ENCODE results near the gene STON2. TPM values are rescaled to one million over a fixed set of nuclear protein-coding genes. Genes with fewer than 3 reads are reported as not detected.

The STON2 gene
- total RNA-seq, 2 donors from 2014 or later: 8.6 to 14.1 TPM

DNA sequence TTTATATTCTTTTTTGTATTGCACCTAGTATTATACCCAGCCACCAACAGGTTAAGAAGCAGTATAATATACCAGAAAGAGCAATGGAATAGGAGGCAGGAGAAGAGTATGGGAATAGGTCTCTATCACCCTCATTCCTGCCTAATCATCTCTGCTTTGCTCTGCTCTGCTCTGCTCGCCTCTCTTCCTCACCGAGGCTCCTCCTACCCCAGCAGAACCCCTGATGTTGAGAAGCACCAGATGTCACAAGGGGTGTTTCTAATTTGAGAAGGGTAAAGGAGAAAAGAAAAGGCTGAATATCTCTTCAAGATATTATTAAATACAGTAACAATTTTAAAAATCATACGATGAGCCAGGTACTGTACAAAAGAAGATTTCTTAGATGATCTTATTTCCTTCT lies 89.0 kb downstream of the STON2 start:
- TF ChIP-seq, protein P1, sequence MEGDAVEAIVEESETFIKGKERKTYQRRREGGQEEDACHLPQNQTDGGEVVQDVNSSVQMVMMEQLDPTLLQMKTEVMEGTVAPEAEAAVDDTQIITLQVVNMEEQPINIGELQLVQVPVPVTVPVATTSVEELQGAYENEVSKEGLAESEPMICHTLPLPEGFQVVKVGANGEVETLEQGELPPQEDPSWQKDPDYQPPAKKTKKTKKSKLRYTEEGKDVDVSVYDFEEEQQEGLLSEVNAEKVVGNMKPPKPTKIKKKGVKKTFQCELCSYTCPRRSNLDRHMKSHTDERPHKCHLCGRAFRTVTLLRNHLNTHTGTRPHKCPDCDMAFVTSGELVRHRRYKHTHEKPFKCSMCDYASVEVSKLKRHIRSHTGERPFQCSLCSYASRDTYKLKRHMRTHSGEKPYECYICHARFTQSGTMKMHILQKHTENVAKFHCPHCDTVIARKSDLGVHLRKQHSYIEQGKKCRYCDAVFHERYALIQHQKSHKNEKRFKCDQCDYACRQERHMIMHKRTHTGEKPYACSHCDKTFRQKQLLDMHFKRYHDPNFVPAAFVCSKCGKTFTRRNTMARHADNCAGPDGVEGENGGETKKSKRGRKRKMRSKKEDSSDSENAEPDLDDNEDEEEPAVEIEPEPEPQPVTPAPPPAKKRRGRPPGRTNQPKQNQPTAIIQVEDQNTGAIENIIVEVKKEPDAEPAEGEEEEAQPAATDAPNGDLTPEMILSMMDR (IDR thresholded peaks at IDR 0.05): no peak
- Histone ChIP-seq H3K9me3 (no peaks in the 10 kb centered on the region), H3K4me3 (no peak overlapping the region), H3K4me1 (no peaks in the 10 kb centered on the region), H3K27ac (no peak overlapping the region), H3K27me3 (no peaks in the 10 kb centered on the region), H3K36me3 (no peaks in the 10 kb centered on the region)
- DNase-seq (ENCODE audit: low spot score): no peak

DNA sequence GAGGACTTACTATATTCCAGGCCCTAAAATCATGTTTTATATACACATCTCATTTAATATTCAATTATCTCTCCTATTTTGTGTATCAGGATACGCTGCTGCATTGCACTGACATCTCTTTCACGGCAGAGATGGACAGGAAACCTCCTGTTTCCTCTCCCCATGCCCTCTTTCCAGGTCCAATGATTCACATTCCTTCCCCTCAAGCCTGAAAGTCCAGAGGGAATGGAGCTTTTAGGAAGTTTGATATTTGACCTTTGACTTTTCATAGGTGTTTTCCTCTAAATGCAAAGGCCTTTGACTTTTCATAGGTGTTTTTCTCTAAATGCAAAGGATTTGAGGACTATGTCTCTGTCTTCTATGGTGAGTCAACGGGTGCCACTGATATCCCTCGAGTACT lies 89.5 kb downstream of the STON2 start:
- TF ChIP-seq, protein P1 (IDR thresholded peaks at IDR 0.05): no peak
- no peaks in the 10 kb centered on the region for H3K27me3 ChIP-seq
- no peak overlapping the region for H3K4me3 ChIP-seq
- H3K9me3 ChIP-seq: no peaks in the 10 kb centered on the region
- no peaks in the 10 kb centered on the region for H3K4me1 ChIP-seq
- DNase-seq (ENCODE audit: low spot score): no peak
- H3K27ac ChIP-seq: no peak overlapping the region
- no peaks in the 10 kb centered on the region for H3K36me3 ChIP-seq

- Histone ChIP-seq H3K36me3 (no peaks in the 10 kb centered on the region), H3K27me3 (no peaks in the 10 kb centered on the region), H3K4me3 (no peak overlapping the region), H3K4me1 (no peaks in the 10 kb centered on the region), H3K27ac (no peak overlapping the region), H3K9me3 (no peaks in the 10 kb centered on the region)
- TF ChIP-seq, protein P1 (IDR thresholded peaks at IDR 0.05): no peak
- no peak for DNase-seq (ENCODE audit: low spot score)
Observed at GRCh38 chr14:81309511-81309910, 90.6 kb downstream of the STON2 start.

DNA sequence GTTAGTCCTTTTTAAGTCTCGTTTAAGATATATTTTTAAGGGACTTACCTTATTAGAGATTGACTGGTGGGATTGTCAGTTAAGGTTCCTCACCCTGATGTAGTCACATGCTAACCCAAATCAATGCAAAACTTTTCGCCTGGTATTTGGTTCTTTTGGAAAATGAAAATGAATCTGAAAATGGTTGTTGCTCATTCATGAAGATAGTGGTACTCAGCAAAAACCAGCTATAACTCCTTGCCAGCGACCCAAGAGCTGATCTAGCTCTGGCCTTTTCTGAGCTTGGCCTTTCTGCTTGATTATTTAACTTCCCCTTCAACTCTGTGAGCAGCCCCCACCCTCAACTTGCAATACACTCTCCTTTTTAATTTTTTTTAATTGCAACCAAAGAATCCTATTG lies 94.4 kb downstream of the STON2 start:
- no peaks in the 10 kb centered on the region for H3K27me3 ChIP-seq
- no peak overlapping the region for H3K27ac ChIP-seq
- no peaks in the 10 kb centered on the region for H3K36me3 ChIP-seq
- no peak for DNase-seq (ENCODE audit: low spot score)
- no peaks in the 10 kb centered on the region for H3K4me1 ChIP-seq
- H3K9me3 ChIP-seq: no peaks in the 10 kb centered on the region
- no peak overlapping the region for H3K4me3 ChIP-seq
- TF ChIP-seq, protein P1 (IDR thresholded peaks at IDR 0.05): no peak

- Histone ChIP-seq H3K27ac (no peak overlapping the region), H3K4me3 (no peak overlapping the region), H3K9me3 (no peaks in the 10 kb centered on the region), H3K36me3 (no peaks in the 10 kb centered on the region), H3K27me3 (no peaks in the 10 kb centered on the region), H3K4me1 (no peaks in the 10 kb centered on the region)
- DNase-seq (ENCODE audit: low spot score): no peak
- TF ChIP-seq, protein P1 (IDR thresholded peaks at IDR 0.05): no peak
Observed at GRCh38 chr14:81305065-81305464, 95.1 kb downstream of the STON2 start.

- DNase-seq (ENCODE audit: low spot score): no peak
- TF ChIP-seq, protein P1 (IDR thresholded peaks at IDR 0.05): no peak
Observed at GRCh38 chr14:81303258-81303935, 96.7 kb downstream of the STON2 start.

More at GRCh38 chr14:81303258-81303935, 96.7 kb downstream of the STON2 start:
- no peaks in the 10 kb centered on the region for H3K27me3 ChIP-seq
- H3K36me3 ChIP-seq: no peaks in the 10 kb centered on the region
- no peak overlapping the region for H3K27ac ChIP-seq
- H3K4me3 ChIP-seq: no peak overlapping the region
- H3K9me3 ChIP-seq: no peaks in the 10 kb centered on the region
- H3K4me1 ChIP-seq: no peaks in the 10 kb centered on the region
